Chondrocyte (in vitro differentiated cells): ENCODE measurements around the gene PRDX3. TPM values are rescaled to one million over a fixed set of nuclear protein-coding genes. Genes with fewer than 3 reads are reported as not detected.
A peak's percentile ranks its signal among the peaks of the same experiment; 100 is the strongest.

Source experiments
- DNase-seq: peaks from one replicate; pipeline ENCODE4 v3.0.0; 2021; ENCODE audit warnings: mixed read lengths, low spot score
- H3K27ac Mint-ChIP-seq: one replicate; pipeline ENCODE4 v1.8.0; 2021; ENCODE audit warnings: mild to moderate bottlenecking, moderate library complexity, mixed read lengths; ENCODE audit not compliant: unreplicated experiment
- H3K27me3 Mint-ChIP-seq: 2 replicates; pipeline ENCODE4 v1.8.0; 2021; ENCODE audit warnings: low read depth, mixed read lengths
- H3K36me3 Mint-ChIP-seq: 2 replicates; pipeline ENCODE4 v1.8.0; 2021; ENCODE audit warnings: low read depth, mixed read lengths
- H3K4me1 Mint-ChIP-seq: 2 replicates; pipeline ENCODE4 v1.8.0; 2021; ENCODE audit warnings: low read depth, mild to moderate bottlenecking, mixed read lengths
- H3K4me3 Mint-ChIP-seq: one replicate; pipeline ENCODE4 v1.8.0; 2021; ENCODE audit warnings: mild to moderate bottlenecking, moderate library complexity, mixed read lengths; ENCODE audit not compliant: unreplicated experiment
- H3K9me3 Mint-ChIP-seq: 2 replicates; pipeline ENCODE4 v1.8.0; 2021; ENCODE audit warnings: low read depth, mixed read lengths
- total RNA-seq: library from RNA; stranded (reverse); gene quantifications from 3 replicates; pipeline ENCODE4 v1.2.1, GENCODE V29; 2021
- TF ChIP-seq, protein P1 (sequence below): fragments of 200-600 bp; sonication (generic); IDR thresholded peaks from 2 replicates; pipeline ENCODE4 v1.5.0; 2021; ENCODE audit warnings: antibody characterized with exemption, mild to moderate bottlenecking, moderate library complexity

PRDX3 gene
- total RNA-seq, 1 donor from 2014 or later, result 79.2 TPM

DNA sequence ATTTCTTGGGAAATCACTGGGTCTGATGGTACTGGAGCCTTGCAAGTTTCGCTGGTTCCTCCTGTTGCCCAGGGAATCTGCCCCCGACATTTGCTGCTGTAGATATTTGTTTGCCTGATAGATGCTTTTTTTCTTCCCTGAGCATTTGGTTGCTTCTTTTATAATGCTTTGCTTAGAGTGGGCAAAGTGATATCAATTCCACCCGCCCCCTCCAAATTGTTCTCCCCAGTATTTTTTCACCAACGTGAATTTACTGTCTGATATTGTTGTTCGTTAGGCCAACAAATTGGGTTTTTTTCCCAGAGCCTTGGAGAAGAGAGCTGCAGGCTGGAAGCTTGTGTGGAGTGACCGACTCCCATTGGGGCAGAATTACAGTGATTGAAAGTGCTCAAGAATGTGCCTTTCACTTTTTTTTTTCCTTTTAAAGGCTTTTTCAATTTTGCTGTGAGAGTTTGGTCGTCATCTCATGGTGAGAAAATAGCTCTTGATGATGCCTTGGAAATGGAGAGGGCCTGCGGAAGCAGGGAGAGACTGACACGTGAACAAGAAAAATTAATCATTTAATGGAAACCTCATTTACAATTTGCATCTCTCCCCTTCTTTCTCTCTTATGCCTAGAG is 31.2 kb upstream of the PRDX3 start:
- no peaks in the 10 kb centered on the region for H3K36me3 Mint-ChIP-seq
- H3K4me1 Mint-ChIP-seq, result peaks cover 53% of the 10 kb centered on the region
- TF ChIP-seq, protein P1, sequence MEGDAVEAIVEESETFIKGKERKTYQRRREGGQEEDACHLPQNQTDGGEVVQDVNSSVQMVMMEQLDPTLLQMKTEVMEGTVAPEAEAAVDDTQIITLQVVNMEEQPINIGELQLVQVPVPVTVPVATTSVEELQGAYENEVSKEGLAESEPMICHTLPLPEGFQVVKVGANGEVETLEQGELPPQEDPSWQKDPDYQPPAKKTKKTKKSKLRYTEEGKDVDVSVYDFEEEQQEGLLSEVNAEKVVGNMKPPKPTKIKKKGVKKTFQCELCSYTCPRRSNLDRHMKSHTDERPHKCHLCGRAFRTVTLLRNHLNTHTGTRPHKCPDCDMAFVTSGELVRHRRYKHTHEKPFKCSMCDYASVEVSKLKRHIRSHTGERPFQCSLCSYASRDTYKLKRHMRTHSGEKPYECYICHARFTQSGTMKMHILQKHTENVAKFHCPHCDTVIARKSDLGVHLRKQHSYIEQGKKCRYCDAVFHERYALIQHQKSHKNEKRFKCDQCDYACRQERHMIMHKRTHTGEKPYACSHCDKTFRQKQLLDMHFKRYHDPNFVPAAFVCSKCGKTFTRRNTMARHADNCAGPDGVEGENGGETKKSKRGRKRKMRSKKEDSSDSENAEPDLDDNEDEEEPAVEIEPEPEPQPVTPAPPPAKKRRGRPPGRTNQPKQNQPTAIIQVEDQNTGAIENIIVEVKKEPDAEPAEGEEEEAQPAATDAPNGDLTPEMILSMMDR, result peak; percentile 61
- DNase-seq, result no peak
- peak overlapping the region; percentile 87 for H3K4me3 Mint-ChIP-seq
- H3K27me3 Mint-ChIP-seq, result no peaks in the 10 kb centered on the region
- no peaks in the 10 kb centered on the region for H3K9me3 Mint-ChIP-seq
- peak overlapping the region; percentile 89 for H3K27ac Mint-ChIP-seq

DNA sequence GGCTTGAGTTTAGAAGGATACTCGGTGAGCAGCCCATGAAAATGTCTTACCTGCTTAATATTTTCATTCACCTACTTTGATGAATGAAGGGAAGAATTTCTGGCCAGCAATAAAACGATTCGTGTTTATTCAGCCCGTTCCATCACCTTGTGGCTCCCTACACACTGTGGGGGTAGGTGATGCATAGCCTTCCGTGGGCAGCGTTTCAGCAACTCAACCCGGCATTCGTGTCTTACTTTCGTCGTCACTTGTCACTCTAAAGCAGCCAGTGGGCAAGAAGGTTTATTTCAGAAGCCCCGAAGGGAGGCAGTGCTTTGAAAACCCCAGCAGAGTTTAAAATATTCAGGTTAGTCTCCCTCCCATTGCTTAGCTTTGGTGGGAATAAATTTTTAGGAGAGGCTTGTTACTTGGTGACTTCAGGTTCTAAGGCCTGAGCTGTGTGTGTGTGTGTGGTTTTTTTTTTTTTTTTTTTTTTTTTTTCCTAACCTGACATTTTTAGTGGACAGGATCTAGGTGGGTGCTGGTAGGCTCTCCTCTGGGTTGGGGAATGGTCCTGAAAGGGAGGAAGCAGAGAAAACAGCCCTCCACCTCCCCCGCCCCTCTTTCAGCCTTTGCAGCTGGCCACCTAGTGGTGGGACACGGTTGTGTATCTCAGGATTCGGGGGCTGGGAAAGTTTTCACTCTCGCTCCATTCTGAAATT is 30.6 kb upstream of the PRDX3 start:
- no peaks in the 10 kb centered on the region for H3K36me3 Mint-ChIP-seq
- peaks cover 53% of the 10 kb centered on the region for H3K4me1 Mint-ChIP-seq
- H3K27ac Mint-ChIP-seq, result peak overlapping the region; percentile 89
- DNase-seq, result peak; percentile 70
- H3K9me3 Mint-ChIP-seq, result no peaks in the 10 kb centered on the region
- TF ChIP-seq, protein P1, result peak; percentile 89
- peak overlapping the region; percentile 87 for H3K4me3 Mint-ChIP-seq
- no peaks in the 10 kb centered on the region for H3K27me3 Mint-ChIP-seq

DNA sequence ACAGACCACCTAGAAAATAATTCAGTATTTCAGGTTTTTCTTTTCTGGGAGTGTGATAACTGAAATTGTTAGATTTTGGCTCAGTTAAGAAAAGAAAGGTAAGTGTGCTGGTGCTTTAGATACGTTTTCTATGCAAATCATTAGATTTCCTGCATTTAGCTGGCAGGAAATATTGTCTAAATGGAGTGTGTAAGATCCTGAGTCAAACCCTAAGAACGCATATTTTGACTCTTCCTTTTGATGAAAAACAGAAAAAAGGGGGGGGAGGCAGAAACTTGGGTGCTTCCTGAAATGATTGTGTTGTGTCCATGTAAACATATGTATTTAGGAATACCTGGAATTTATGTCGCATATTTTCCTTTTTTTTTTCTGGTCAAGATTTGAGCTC is 29.9 kb upstream of the PRDX3 start:
- H3K4me3 Mint-ChIP-seq, result peak overlapping the region; percentile 87
- peak overlapping the region; percentile 89 for H3K27ac Mint-ChIP-seq
- H3K27me3 Mint-ChIP-seq, result no peaks in the 10 kb centered on the region
- H3K4me1 Mint-ChIP-seq, result peaks cover 53% of the 10 kb centered on the region
- no peaks in the 10 kb centered on the region for H3K36me3 Mint-ChIP-seq
- TF ChIP-seq, protein P1, result no peak
- DNase-seq, result no peak
- H3K9me3 Mint-ChIP-seq, result no peaks in the 10 kb centered on the region

DNA sequence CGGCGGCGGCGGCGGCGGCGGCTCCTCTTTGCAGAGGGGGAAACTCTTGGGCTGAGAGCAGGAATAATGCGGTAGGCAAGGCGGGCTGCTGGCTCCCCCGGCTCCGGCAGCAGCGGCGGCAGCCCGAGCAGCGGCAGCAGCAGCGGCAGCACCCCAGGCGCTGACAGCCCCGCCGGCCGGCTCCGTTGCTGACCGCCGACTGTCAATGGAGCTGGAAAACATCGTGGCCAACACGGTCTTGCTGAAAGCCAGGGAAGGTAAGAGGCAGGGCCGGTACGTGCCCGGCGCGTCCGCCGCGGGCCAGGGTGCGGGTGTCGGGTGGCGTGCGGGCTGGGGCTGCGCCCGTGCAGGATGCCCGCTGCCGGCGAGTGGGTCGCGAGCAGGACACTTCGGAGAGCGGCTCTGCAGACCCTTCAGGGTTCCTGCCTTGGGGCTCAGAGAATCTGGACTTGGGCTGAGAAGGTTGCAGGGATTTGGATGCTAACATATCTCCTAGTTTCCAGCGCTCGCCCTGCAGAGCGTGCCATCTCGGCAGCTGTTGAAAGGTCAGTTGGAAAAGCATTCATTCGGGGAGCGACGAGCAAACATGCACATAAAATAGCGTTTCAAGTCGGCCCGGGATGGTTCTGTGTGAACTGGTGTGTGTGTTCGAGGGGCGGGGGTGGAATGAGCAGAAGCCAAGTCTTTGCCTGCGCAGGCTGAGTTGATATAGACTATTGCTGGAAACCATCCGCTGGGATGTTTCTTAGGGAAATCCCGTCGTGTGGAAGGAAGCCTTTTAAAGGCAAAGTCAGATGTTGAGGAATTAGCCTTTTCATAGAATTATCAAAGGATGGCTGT is 29.3 kb upstream of the PRDX3 start:
- H3K4me1 Mint-ChIP-seq, result peaks cover 55% of the 10 kb centered on the region
- no peaks in the 10 kb centered on the region for H3K27me3 Mint-ChIP-seq
- DNase-seq, result peak; percentile 95
- peak overlapping the region; percentile 89 for H3K27ac Mint-ChIP-seq
- H3K36me3 Mint-ChIP-seq, result no peaks in the 10 kb centered on the region
- TF ChIP-seq, protein P1, result peak; percentile 8
- peak overlapping the region; percentile 87 for H3K4me3 Mint-ChIP-seq
- H3K9me3 Mint-ChIP-seq, result no peaks in the 10 kb centered on the region

DNA sequence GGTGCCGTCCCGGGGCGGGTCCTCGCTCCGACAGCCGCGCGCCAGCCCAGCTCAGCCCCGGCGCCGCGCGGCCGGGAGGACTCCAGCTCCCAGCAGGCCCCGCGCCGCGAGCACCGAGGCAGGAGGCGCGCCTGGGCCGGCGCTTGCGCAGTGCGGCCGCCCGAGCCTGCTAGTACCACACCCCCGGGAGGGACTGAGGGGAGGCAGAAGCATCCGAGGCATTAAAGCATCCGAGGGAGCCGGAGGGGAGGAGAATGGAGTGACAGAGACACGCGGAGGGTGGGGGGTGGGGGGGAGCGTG is 28.7 kb upstream of the PRDX3 start, which contains the start of gene GRK5:
Gene GRK5, plus strand, starts transcription at position 206 of the 301 bp plus-strand sequence. CDS start 347 bp downstream, outside the sequence.
- Mint-ChIP-seq H3K27ac (peak within 1 kb of the TSS; percentile 97), H3K4me1 (peaks cover 50% of the 10 kb centered on the region), H3K27me3 (no peaks in the 10 kb centered on the region), H3K9me3 (no peaks in the 10 kb centered on the region), H3K36me3 (no peaks in the 10 kb centered on the region), H3K4me3 (peak within 1 kb of the TSS; percentile 87)
- peak; percentile 99 for DNase-seq
- TF ChIP-seq, protein P1, result no peak
